ENCODE data around the gene GAST.

The GAST gene, protein sequence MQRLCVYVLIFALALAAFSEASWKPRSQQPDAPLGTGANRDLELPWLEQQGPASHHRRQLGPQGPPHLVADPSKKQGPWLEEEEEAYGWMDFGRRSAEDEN

DNA sequence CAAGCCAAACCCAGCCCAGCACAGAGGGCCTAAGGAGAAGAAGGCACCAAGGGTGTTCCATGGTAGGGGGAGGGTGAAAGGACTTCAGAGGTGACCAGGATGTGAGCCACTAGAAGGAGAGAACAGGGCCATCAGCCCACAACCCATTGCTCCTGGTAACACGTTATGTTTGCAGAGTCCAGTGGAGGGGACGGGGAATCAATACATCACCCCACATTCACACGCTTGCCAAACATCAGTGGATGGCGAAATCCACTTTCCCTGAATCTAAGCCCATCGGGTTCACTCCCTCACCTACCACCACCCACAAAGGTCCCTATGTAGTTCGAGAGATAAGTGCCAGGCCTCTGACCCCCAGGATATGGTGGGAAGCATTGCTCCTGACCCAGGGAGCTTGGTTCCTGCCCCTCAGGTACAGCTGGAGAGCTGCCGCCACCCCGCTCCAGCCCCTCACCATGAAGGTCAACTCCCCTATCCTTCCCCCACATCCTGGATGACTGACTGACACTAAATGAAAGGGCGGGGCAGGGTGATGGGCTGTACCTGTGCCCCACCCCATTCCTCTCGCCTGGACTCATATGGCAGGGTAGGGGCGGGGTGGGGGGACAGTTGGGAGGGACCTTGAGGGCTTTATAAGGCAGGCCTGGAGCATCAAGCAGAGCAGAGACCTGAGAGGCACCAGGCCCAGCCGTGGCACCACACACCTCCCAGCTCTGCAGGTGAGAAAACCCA, at the start of gene GAST:
Gene GAST, plus strand, starts transcription at position 663 of the 732 bp plus-strand sequence. CDS start 3,106 bp downstream, outside the sequence.
- TF ChIP-seq, protein P1, sequence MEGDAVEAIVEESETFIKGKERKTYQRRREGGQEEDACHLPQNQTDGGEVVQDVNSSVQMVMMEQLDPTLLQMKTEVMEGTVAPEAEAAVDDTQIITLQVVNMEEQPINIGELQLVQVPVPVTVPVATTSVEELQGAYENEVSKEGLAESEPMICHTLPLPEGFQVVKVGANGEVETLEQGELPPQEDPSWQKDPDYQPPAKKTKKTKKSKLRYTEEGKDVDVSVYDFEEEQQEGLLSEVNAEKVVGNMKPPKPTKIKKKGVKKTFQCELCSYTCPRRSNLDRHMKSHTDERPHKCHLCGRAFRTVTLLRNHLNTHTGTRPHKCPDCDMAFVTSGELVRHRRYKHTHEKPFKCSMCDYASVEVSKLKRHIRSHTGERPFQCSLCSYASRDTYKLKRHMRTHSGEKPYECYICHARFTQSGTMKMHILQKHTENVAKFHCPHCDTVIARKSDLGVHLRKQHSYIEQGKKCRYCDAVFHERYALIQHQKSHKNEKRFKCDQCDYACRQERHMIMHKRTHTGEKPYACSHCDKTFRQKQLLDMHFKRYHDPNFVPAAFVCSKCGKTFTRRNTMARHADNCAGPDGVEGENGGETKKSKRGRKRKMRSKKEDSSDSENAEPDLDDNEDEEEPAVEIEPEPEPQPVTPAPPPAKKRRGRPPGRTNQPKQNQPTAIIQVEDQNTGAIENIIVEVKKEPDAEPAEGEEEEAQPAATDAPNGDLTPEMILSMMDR (IDR thresholded peaks at IDR 0.05; ENCODE audit: borderline replicate concordance, insufficient read depth, low read depth, low read length): no peak

DNA sequence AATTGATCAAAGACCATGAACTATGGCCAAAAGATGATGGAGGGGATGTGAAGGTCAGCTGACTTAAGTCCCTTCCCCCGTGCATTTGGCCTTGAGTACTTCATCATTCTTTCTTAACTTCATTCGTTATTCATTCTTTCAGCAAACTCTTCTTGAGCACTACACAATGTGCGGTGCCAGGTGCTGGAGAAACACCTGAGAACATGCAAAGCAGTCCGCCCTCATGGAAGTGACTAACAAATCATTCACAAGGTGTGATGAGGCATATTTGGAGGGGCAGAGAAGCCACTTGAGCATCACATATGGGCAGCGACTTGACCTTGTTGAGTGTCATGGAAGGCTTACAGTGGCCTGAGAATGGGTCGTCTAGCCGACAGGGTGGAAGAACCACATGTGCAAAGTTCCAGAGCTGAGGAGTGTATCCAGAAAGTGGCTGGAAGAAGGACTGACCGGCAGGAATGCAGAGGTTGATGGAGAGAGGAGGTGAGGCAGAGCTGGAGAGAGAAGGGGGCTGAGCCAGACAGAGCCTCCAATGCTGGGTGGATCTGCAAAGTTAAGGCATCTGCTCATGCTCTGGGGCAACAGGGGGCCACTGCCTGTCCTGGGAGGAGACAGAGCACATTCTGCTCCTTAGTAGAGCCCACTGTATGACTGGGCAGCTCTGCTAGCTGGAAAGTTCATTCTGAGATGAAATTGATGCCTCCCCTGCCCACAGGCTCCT, 48.5 kb upstream of the GAST start:
- TF ChIP-seq, protein P1 (IDR thresholded peaks at IDR 0.05; ENCODE audit: borderline replicate concordance, insufficient read depth, low read depth, low read length): no peak
- no peak overlapping the region for H3K4me3 ChIP-seq (ENCODE audit: low read depth, low read length)

More for the DNA sequence above, at the start of gene GAST:
- no peak within 1 kb of the TSS for H3K4me3 ChIP-seq (ENCODE audit: low read depth, low read length)

DNA sequence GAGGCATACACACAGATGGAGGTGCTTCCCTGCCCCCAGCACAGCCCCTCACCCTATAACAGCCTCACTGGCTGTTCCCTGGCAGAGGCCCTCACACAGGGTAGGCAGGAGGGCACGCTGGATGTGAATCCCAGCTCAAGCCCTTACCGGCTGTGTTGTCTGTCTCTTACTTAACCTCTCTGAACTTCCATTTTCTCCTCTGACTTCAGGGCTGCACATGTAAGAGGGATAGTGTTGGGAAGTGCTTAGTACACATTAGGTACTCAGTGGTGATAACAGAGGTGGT, 48.0 kb upstream of the GAST start:
- no peak overlapping the region for H3K4me3 ChIP-seq (ENCODE audit: low read depth, low read length)

DNA sequence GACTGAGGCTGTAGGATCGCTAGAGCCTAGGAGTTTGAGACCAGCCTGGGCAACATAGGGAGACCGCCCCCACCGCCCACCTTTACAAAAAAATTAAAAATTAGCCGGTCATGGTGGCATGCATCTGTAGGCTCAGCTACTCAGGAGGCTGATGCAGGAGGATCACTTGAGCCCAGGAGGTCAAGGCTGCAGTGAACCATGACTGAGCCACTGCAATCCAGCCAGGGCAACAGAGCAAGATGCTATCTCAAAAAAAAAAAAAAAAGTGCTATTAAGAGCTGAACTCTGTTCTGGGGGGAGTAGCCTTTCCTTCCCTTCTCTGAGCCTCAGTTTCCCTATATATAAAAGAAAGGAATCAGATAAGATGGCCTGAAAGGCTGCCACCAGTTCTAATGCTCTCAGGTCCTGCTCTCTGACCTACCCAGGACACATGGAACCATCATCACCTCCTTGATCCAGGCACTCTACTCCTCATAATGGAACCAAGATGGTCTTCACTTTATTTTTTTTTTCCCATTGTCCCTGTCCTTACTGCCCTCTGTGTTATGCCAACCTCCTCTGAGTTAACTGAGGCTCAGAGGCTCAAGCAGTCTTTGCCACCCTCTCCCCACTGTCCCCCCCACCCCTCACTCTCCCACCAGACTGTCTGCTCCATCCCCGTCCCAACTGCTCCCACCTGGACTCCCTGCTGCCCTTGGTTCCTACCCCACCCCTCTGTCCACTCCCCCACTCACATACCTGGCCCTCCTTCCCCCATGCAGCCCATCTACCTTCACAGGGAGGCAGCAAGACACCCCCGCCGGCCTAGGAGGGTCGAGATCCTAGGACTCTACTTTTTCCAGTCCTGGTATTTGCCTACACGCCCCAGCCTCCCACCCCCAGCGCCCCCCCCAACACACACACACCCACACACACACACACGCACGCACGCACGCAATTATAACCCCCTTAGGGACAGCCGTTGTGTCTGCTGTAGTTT, 47.3 kb upstream of the GAST start:
- H3K4me3 ChIP-seq (ENCODE audit: low read depth, low read length): no peak overlapping the region
- TF ChIP-seq, protein P1 (IDR thresholded peaks at IDR 0.05; ENCODE audit: borderline replicate concordance, insufficient read depth, low read depth, low read length): no peak

More for the DNA sequence above, 48.0 kb upstream of the GAST start:
- TF ChIP-seq, protein P1 (IDR thresholded peaks at IDR 0.05; ENCODE audit: borderline replicate concordance, insufficient read depth, low read depth, low read length): no peak

DNA sequence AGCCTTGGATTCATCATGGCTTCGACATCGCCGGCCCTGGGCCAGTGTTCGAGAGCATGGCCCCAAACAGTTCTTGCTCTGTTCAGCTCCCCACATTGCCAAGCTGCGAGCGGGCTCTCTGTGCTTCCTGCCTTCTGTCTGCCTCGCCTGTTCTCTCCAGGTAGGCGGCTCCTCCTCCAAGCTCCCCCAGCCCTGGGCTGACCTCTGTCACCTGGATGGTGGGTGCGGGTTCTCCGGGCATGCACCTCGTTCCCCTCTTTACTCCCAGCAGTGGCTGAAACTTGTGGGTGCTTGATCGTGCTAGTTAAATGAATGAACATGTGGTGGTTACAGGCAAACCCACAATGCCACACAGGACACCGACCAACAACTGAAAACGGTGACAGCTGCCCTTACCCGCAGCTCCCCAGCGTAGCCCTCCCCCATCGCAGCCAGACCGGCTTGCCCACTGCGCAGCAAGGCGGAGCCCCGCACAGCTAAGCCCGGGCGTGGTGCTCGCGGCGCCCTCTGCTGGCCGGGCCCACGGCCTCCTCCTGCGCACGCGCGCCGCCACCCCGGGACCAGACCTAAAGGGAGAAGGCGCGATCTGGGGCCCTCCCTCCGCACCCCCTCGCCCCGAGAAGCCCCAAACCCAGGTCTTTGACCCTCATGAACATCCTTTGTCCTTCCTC, 46.4 kb upstream of the GAST start:
- peak overlapping the region; percentile 33 for H3K4me3 ChIP-seq (ENCODE audit: low read depth, low read length)
- TF ChIP-seq, protein P1 (IDR thresholded peaks at IDR 0.05; ENCODE audit: borderline replicate concordance, insufficient read depth, low read depth, low read length): peak; percentile 99

DNA sequence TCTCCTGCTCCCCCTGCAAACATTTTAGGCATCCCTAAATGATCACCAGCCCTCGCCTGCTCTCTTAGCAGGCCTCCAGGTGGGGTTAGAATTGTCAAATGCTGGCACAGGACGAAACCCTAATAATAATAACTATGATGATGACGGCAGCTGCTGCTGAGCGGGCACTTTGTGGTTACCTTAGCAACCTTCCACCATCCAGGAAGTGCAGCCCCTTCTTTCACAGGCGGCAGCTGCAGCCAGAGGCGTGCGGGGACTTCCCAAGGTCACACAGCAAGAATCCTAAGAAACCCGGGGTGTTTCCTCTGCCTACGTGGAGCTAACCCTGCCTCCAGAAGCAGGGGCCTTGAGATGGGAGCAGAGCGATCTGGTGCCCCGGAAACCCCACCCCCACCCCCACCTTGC, 45.9 kb upstream of the GAST start:
- peak overlapping the region; percentile 33 for H3K4me3 ChIP-seq (ENCODE audit: low read depth, low read length)
- TF ChIP-seq, protein P1 (IDR thresholded peaks at IDR 0.05; ENCODE audit: borderline replicate concordance, insufficient read depth, low read depth, low read length): no peak
